ENCODE measurements around the gene PPP4R2. TPM values are rescaled to one million over a fixed set of nuclear protein-coding genes. Genes with fewer than 3 reads are reported as not detected.

PPP4R2 gene
- total RNA-seq, 1 donor from 2014 or later = 33.0 TPM

DNA sequence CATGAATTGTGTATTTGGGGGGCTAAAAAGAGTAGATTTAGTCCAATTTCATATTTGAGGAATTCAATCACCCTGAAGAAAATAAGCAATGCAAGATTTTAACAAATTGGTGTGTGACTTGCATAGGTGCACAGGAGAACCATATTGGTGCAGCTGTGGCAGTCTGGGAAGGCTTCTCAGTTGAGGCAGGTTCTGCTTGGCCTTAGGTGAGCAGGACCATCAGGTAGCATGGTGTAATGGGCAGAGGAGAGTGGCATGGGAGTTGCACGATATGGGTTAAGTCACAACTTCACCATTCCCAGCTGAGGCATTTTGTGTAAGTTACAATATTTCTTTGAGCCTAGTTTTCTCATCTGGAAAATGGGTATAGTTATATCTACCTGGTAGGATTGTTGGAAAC, 75.3 kb downstream of the PPP4R2 start:
- no peak for TF ChIP-seq CTCF (conservative IDR thresholded peaks at IDR 0.05; ENCODE audit: low read depth, low read length)
- H3K4me3 ChIP-seq (ENCODE audit: low read depth, low read length) = no peak overlapping the region
- DNase-seq (ENCODE audit: low read depth) = no peak

DNA sequence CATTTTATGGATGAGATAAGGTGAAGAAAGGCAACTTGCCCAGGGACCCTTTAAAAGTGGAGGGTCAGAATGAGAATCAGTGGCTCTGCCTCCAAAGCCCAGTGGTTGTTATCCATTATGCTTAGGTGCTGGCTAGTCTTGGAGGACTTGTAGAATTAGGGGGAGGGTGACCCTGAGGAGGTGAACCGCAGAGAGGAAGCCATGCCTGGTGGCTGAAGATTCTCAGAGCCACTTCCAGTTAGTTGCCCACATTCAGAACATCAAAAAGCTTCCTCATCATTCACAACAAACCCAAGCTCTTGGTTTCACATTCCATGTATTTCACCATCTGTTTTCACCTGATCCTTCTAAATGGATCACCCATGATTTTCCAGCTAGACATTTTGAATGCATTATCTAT, 76.0 kb downstream of the PPP4R2 start:
- no peak for DNase-seq (ENCODE audit: low read depth)
- H3K4me3 ChIP-seq (ENCODE audit: low read depth, low read length) = no peak overlapping the region
- no peak for TF ChIP-seq CTCF (conservative IDR thresholded peaks at IDR 0.05; ENCODE audit: low read depth, low read length)

GRCh38 chr3:73073091-73073707, 76.6 kb downstream of the PPP4R2 start:
- no peak for DNase-seq (ENCODE audit: low read depth)
- TF ChIP-seq CTCF (conservative IDR thresholded peaks at IDR 0.05; ENCODE audit: low read depth, low read length) = no peak

DNA sequence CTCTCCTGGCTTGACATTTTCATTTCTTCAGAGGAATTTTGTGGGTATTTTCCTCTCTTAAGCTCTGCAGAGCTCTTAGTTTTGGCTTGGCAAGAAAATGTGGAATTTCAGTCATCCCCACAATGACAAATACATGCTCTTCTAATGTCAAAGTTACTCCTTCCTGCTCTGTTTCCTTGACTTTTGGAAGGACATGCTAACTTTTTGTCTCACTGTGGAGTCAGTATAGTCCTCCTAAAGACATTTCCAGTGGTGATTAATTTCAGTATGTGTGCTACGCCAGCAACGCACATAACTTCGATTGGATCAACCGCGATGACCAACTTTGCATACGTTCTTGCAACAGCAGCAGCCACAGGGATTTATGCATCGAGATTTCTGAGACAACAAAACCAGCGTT, 78.2 kb downstream of the PPP4R2 start:
- no peak for DNase-seq (ENCODE audit: low read depth)
- TF ChIP-seq CTCF (conservative IDR thresholded peaks at IDR 0.05; ENCODE audit: low read depth, low read length) = no peak
- no peak overlapping the region for H3K4me3 ChIP-seq (ENCODE audit: low read depth, low read length)

More at GRCh38 chr3:73073091-73073707, 76.6 kb downstream of the PPP4R2 start:
- H3K4me3 ChIP-seq (ENCODE audit: low read depth, low read length) = no peak overlapping the region

DNA sequence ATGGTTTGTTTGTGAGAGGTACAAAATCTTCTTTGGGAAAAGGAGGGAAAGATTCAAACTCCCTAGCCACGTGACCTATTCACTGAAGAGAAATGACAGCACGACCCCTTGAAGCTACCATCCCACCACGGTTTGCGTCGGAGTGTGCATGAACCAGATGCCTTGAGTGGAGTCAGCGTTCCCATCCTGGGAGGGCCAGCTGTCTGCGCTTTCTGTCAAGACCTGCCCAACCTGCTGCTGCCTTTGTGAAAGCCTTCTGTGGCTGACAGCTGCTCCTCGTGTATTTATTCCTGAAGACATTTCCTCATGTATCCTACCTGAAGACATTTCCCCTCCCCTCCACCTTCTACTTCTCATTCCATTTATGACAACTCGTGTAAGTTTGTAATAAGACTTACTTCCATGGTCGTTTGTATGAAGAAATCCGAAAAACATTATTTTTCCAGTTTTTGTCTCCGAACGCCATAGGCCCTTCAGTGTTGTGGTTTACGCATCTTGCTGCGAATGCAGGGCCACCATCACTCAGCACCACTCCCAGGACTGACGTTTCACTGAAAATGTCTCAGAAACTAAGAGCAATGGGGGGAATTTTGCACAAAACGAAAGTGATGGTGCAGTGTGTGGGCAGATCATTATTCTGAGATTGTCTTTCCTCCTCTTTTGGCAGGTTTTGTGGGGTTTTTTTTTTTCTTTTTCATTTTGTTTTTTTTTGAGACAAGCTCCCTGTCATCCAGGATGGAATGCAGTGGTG, 83.8 kb downstream of the PPP4R2 start:
- H3K4me3 ChIP-seq (ENCODE audit: low read depth, low read length) = no peak overlapping the region
- DNase-seq (ENCODE audit: low read depth) = no peak
- no peak for TF ChIP-seq CTCF (conservative IDR thresholded peaks at IDR 0.05; ENCODE audit: low read depth, low read length)

GRCh38 chr3:73081140-73081539, 84.5 kb downstream of the PPP4R2 start:
- TF ChIP-seq CTCF (conservative IDR thresholded peaks at IDR 0.05; ENCODE audit: low read depth, low read length) = no peak
- no peak for DNase-seq (ENCODE audit: low read depth)
- no peak overlapping the region for H3K4me3 ChIP-seq (ENCODE audit: low read depth, low read length)

DNA sequence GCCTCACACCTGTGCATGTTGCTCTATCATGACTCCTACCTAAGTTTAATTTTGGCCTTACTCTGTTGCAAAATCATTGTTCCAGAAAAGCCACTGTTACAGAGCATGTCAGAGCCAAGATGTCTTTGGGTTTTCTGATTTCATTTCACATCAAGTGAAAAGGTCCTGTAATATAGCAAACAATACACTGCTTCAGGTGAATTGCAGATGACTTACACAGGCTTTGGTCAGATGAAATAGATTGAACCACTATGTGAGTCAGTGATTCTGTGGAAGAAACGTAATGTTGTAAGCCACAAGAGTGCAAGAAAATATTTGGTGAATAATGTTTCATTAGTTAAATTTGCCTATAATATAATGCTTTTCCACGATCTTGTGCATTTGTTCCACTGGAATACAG, 87.6 kb downstream of the PPP4R2 start:
- DNase-seq (ENCODE audit: low read depth) = no peak
- TF ChIP-seq CTCF (conservative IDR thresholded peaks at IDR 0.05; ENCODE audit: low read depth, low read length) = no peak
- H3K4me3 ChIP-seq (ENCODE audit: low read depth, low read length) = no peak overlapping the region
